Activated CD4-positive, alpha-beta T cell treated with anti-CD3 and anti-CD28 coated beads, Interleukin-2, amount 10 ng/mL, durations not matched to agents 24 days and 14 days (primary cell): ENCODE measurements around the gene PSG1. TPM values are rescaled to one million over a fixed set of nuclear protein-coding genes. Genes with fewer than 3 reads are reported as not detected.
"Not testable (repeated sequence)": the region's sequence is repeated elsewhere in the genome, so short reads cannot be mapped to it uniquely, and the experiment has no call there.

Experiments used
- DNase-seq: peaks from one replicate; pipeline ENCODE4 v3.0.0; 2022
- H3K27ac Mint-ChIP-seq: one replicate; pipeline ENCODE4 v1.8.0; 2022; ENCODE audit warnings: mild to moderate bottlenecking, mixed read lengths
- H3K27me3 Mint-ChIP-seq: one replicate; pipeline ENCODE4 v1.8.0; 2022; ENCODE audit warnings: mixed read lengths
- H3K36me3 Mint-ChIP-seq: one replicate; pipeline ENCODE4 v1.8.0; 2022; ENCODE audit warnings: low read depth, mild to moderate bottlenecking, mixed read lengths
- H3K4me1 Mint-ChIP-seq: one replicate; pipeline ENCODE4 v1.8.0; 2021; ENCODE audit warnings: mixed read lengths
- H3K4me3 Mint-ChIP-seq: one replicate; pipeline ENCODE4 v1.8.0; 2022; ENCODE audit warnings: mild to moderate bottlenecking, moderate library complexity, mixed read lengths
- H3K9me3 Mint-ChIP-seq: one replicate; pipeline ENCODE4 v1.8.0; 2021; ENCODE audit warnings: mixed read lengths
- intact Hi-C: fragments of 100-400 bp; cut with micrococcal nuclease; formaldehyde crosslinking; loops from one replicate; pipeline ENCODE4 v1.15.1; 2023
- total RNA-seq: library from RNA; stranded (reverse); gene quantifications from 2 replicates; pipeline ENCODE4 v1.2.3, GENCODE V29; 2022

PSG1 gene
- total RNA-seq, 1 donor from 2014 or later: not detected

DNA sequence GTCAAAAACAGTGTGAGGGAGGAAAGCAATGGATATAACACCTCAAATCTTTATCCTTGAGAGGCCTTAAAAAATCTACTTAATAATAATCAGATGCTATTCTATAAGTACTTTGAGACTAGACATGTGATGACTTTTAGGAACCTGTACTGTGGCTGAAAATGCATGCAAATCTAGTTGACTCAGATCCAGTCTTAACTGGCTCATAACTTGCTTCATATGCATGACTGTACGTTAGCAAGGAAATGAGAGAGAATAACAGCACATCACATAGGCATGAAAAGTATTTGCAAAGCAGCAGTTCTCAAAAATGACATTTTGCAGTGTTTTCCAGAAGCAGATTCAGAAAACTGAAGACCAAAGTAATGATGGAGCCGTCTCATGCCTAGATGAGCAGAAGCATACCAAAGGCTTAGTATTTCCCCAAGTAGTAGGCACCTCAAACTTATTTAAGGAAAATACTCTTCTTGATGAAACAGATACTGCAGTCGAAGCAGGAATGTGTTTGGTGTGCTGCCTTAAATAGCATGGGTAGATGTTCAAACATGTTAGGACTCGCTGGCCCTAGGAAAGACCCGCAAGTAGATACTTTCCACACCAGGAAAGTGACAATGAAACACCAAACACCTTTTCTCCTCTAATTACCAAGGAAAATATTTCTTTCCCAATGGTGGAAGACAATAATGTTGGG is 59.4 kb downstream of the PSG1 start:
- intact Hi-C loops, H3K9me3 Mint-ChIP-seq, H3K27ac Mint-ChIP-seq, H3K4me3 Mint-ChIP-seq, H3K27me3 Mint-ChIP-seq, H3K36me3 Mint-ChIP-seq, H3K4me1 Mint-ChIP-seq, DNase-seq: not testable (repeated sequence)

DNA sequence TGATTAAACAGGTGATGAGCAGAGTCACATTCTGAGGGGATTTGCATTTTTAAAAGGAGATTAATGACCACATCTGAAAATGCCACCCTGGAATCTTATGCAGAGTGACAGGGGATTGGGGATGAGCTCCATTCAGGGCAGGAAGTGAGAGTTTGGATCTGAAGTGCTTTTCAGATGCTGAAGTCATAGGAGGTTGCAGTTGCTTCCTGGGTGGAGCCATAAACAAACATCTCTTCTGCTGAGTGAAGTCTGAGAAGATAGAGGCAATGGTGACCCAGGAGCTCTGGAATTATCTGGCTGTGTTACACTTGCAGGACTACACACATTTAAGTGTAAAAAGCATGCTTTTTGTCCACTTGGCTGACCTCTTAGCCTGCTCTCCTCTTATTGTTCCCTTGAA is 62.6 kb downstream of the PSG1 start:
- Mint-ChIP-seq H3K4me3 (no peak overlapping the region), H3K36me3 (no peaks in the 10 kb centered on the region), H3K27me3 (no peaks in the 10 kb centered on the region), H3K27ac (no peak overlapping the region), H3K4me1 (no peaks in the 10 kb centered on the region), H3K9me3 (no peaks in the 10 kb centered on the region)
- intact Hi-C loops: no loop called here
- no peak for DNase-seq

Other genes with a start within 250 kb of the PSG1 start
- gene PSG3, start 139.2 kb downstream of the PSG1 start, total RNA-seq: not detected in 2 replicates
- not detected in 2 replicates for gene PSG8, start 114.0 kb downstream of the PSG1 start, total RNA-seq
- not detected in 2 replicates for gene PSG6, start 38.2 kb upstream of the PSG1 start, total RNA-seq
- gene PSG7, start 57.5 kb upstream of the PSG1 start, total RNA-seq: not detected in 2 replicates
- not detected in 2 replicates for gene PSG11, start 146.8 kb upstream of the PSG1 start, total RNA-seq
- gene PSG2, start 203.0 kb upstream of the PSG1 start, total RNA-seq: not detected in 2 replicates